Stimulated activated CD4-positive, alpha-beta T cell treated with anti-CD3 and anti-CD28 coated beads, Interleukin-15, amount 100 ng/mL, for 48 hours (primary cell): Measurements from ENCODE around the gene CALU.

Experiments used
- DNase-seq, 2 donors: peaks; one replicate each; pipeline ENCODE4 v3.0.0-alpha.2; 2020; ENCODE audit warnings: low read depth in 2 of 2

Gene CALU

GRCh38 chr7:128739048-128739962 is at the start of gene CALU:
Gene CALU, plus strand, starts transcription at chr7:128739359. Its CDS starts 9,225 bp downstream, at chr7:128748584.
- DNase-seq = peak; percentile 90 to 92

- no peak for DNase-seq
Observed at GRCh38 chr7:128691227-128691626, 47.9 kb upstream of the CALU start.

GRCh38 chr7:128692623-128693270 is 46.4 kb upstream of the CALU start:
- DNase-seq = no peak

- no peak for DNase-seq
Observed at GRCh38 chr7:128693373-128694015, 45.7 kb upstream of the CALU start.

GRCh38 chr7:128694738-128695137 is 44.4 kb upstream of the CALU start:
- no peak for DNase-seq

- peak; percentile 43 to 44 for DNase-seq
Observed at GRCh38 chr7:128697302-128697905, 41.8 kb upstream of the CALU start.

- DNase-seq = no peak
Observed at GRCh38 chr7:128699196-128699712, 39.9 kb upstream of the CALU start.

GRCh38 chr7:128699895-128700294 is 39.3 kb upstream of the CALU start:
- no peak for DNase-seq

- no peak for DNase-seq
Observed at GRCh38 chr7:128701062-128701785, 37.9 kb upstream of the CALU start.

- no peak for DNase-seq
Observed at GRCh38 chr7:128703609-128704241, 35.4 kb upstream of the CALU start.

- DNase-seq = no peak
Observed at GRCh38 chr7:128705891-128706333, 33.2 kb upstream of the CALU start.

- DNase-seq = no peak
Observed at GRCh38 chr7:128707752-128708151, 31.4 kb upstream of the CALU start.

- DNase-seq = no peak
Observed at GRCh38 chr7:128708235-128708634, 30.9 kb upstream of the CALU start.

- no peak for DNase-seq
Observed at GRCh38 chr7:128708824-128709223, 30.3 kb upstream of the CALU start.

- no peak for DNase-seq
Observed at GRCh38 chr7:128710481-128710880, 28.7 kb upstream of the CALU start.

- DNase-seq = no peak
Observed at GRCh38 chr7:128713794-128714193, 25.4 kb upstream of the CALU start.

GRCh38 chr7:128714701-128715495 is 24.3 kb upstream of the CALU start:
- DNase-seq = no peak

- DNase-seq = no peak
Observed at GRCh38 chr7:128718967-128719642, 20.1 kb upstream of the CALU start.

GRCh38 chr7:128721376-128721775 is 17.8 kb upstream of the CALU start:
- no peak for DNase-seq
